Sigmoid colon (tissue), 4 donors: Measurements from ENCODE around the gene TP53TG3.
"Not testable (repeated sequence)": the region's sequence is repeated elsewhere in the genome, so short reads cannot be mapped to it uniquely, and the experiment has no call there.

Experiments
- POLR2A ChIP-seq, 2 donors: fragments of 450-650 bp; IDR thresholded peaks; one replicate each; pipeline ENCODE4 v1.6.1; 2016; ENCODE audit warnings: antibody characterized with exemption in 2 of 2, mild to moderate bottlenecking in 2 of 2, moderate library complexity in 2 of 2
- POLR2AphosphoS5 ChIP-seq, 4 donors: sonication (generic); formaldehyde crosslinking; IDR thresholded peaks; one replicate each; pipeline ENCODE4 v1.6.1; 2017; ENCODE audit warnings: antibody characterized with exemption in 4 of 4
- TF ChIP-seq, protein P1 (sequence below), 4 experiments: fragments of 450-650 bp in 3 of 4; fragments of 200-600 bp in 1 of 4; IDR thresholded peaks; one replicate each; pipeline ENCODE4 v1.5.1; 2016 to 2019; ENCODE audit warnings: antibody characterized with exemption in 4 of 4, mild to moderate bottlenecking in 3 of 4, moderate library complexity in 2 of 4

DNA sequence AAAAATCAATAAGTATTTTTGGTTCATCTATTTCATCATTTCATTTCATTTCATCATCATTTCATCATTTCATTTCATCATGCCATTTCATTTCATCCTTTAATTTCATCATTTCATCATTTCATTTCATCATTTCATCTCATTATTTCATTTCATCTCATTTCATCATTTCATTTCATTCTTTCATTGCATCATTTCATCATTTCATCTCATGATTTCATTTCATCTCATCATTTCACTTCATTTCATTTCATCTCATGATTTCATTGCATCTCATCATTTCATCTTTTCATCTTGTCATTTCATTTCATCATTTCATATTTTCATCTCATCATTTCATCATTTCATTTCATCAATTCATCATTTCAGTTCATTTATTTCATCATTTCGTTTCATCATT, 31.2 kb downstream of the TP53TG3 start:
- TF ChIP-seq, protein P1, sequence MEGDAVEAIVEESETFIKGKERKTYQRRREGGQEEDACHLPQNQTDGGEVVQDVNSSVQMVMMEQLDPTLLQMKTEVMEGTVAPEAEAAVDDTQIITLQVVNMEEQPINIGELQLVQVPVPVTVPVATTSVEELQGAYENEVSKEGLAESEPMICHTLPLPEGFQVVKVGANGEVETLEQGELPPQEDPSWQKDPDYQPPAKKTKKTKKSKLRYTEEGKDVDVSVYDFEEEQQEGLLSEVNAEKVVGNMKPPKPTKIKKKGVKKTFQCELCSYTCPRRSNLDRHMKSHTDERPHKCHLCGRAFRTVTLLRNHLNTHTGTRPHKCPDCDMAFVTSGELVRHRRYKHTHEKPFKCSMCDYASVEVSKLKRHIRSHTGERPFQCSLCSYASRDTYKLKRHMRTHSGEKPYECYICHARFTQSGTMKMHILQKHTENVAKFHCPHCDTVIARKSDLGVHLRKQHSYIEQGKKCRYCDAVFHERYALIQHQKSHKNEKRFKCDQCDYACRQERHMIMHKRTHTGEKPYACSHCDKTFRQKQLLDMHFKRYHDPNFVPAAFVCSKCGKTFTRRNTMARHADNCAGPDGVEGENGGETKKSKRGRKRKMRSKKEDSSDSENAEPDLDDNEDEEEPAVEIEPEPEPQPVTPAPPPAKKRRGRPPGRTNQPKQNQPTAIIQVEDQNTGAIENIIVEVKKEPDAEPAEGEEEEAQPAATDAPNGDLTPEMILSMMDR (IDR thresholded peaks at IDR 0.05) = not testable (repeated sequence)
- not testable (repeated sequence) for TF ChIP-seq POLR2A, POLR2AphosphoS5 (IDR thresholded peaks at IDR 0.05)
